ENCODE data around the gene PLD1. TPM values are rescaled to one million over a fixed set of nuclear protein-coding genes. Genes with fewer than 3 reads are reported as not detected.

Gene PLD1
- total RNA-seq, result under 1 TPM; 0.35 to 0.55 TPM

GRCh38 chr3:171809861-171810628 lies at the start of gene PLD1:
TSS of gene PLD1 (minus strand) at chr3:171810483. CDS start at chr3:171738051, 72,432 bp downstream.

GRCh38 chr3:171842864-171843518 lies 32.7 kb upstream of the PLD1 start, which contains the start of gene TMEM212:
TSS of gene TMEM212 (plus strand) at chr3:171843349. CDS start at chr3:171843384, 35 bp downstream.

Other genes starting within 250 kb of the PLD1 start
- gene TMEM212, start 32.9 kb upstream of the PLD1 start, total RNA-seq, result not detected
- 10 to 100 TPM; 10.4 to 13.8 TPM for gene FNDC3B, start 229.1 kb upstream of the PLD1 start, total RNA-seq

Measured in activated naive CD4-positive, alpha-beta T cell treated with anti-CD3 and anti-CD28 coated beads, Interleukin-2, amount 10 ng/mL, durations not matched to agents 5 hours and 36 hours (primary cell).